Upper lobe of left lung (tissue), 6 donors: ENCODE results near the gene WNK2. TPM values are rescaled to one million over a fixed set of nuclear protein-coding genes. Genes with fewer than 3 reads are reported as not detected.

ENCODE experiments used
- ATAC-seq, 2 donors: fragments of 200-7000 bp; cut with Tn5 transposase; one replicate each; pipeline ENCODE4 v1.9.1; 2022; ENCODE audit warnings: mild to moderate bottlenecking in 2 of 2, moderate library complexity in 2 of 2; ENCODE audit not compliant: low FRiP score in 2 of 2
- DNase-seq, 2 donors: peaks; one replicate each; pipeline ENCODE4 v3.0.0-alpha.2; 2019 to 2020
- H3K27ac ChIP-seq, 4 donors: fragments of 200-600 bp; sonication (generic); one replicate each; pipeline ENCODE4 v1.5.1; 2016 to 2019
- H3K27me3 ChIP-seq, 4 donors: fragments of 200-600 bp; sonication (generic); one replicate each; pipeline ENCODE4 v1.5.1; 2017 to 2019
- H3K36me3 ChIP-seq, 4 donors: fragments of 200-600 bp; sonication (generic); one replicate each; pipeline ENCODE4 v1.5.1; 2016 to 2019
- H3K4me1 ChIP-seq, 4 donors: fragments of 200-600 bp; sonication (generic); one replicate each; pipeline ENCODE4 v1.5.1; 2018 to 2019
- H3K4me3 ChIP-seq, 4 donors: fragments of 200-600 bp; sonication (generic); one replicate each; pipeline ENCODE4 v1.5.1; 2017 to 2019; ENCODE audit warnings: mild to moderate bottlenecking in 2 of 4, moderate library complexity in 1 of 4
- H3K9me3 ChIP-seq, 4 donors: fragments of 200-600 bp; sonication (generic); one replicate each; pipeline ENCODE4 v1.5.1; 2018 to 2019
- EP300 ChIP-seq, 4 donors: sonication (generic); formaldehyde crosslinking; IDR thresholded peaks; one replicate each; pipeline ENCODE4 v1.5.1; 2017; ENCODE audit warnings: antibody characterized with exemption in 4 of 4, control low read depth in 2 of 4
- POLR2A ChIP-seq, 4 donors: fragments of 450-650 bp; IDR thresholded peaks; one replicate each; pipeline ENCODE4 v1.5.1; 2016 to 2017; ENCODE audit warnings: antibody characterized with exemption in 4 of 4, mild to moderate bottlenecking in 2 of 4
- POLR2AphosphoS5 ChIP-seq, 2 donors: sonication (generic); formaldehyde crosslinking; IDR thresholded peaks; one replicate each; pipeline ENCODE4 v1.5.1; 2017; ENCODE audit warnings: antibody characterized with exemption in 2 of 2
- WGBS, 2 donors: methylation state at CpG; one replicate each; pipeline ENCODE4 v1.1.5; 2017 to 2018; 5-methylcytosine and 5-hydroxymethylcytosine counted together
- total RNA-seq, 6 donors: library from RNA; depleted of rRNA in 4 of 6; stranded (reverse); fragments of >200 nt in 4 of 6; gene quantifications; one replicate each; pipeline versions ENCODE4 v1.1.0 to v1.2.1, GENCODE V29; 2016 to 2021
- TF ChIP-seq, protein P1 (sequence below), 6 experiments: fragments of 450-650 bp in 4 of 6; fragments of 200-600 bp in 2 of 6; sonication (generic) in 2 of 6; IDR thresholded peaks; one replicate each; pipeline ENCODE4 v1.5.1; 2016 to 2019; ENCODE audit warnings: antibody characterized with exemption in 6 of 6
- donor health status: DM: no; HTN: no; CAD: no; lungs with moderate emphysema.
- donor health status: DM: no; HTN: yes; CAD: no; lungs with severe emphysema.

The WNK2 gene
- total RNA-seq, 6 donors from 2014 or later, result 1.1 to 11.5 (median 7.3) TPM

DNA sequence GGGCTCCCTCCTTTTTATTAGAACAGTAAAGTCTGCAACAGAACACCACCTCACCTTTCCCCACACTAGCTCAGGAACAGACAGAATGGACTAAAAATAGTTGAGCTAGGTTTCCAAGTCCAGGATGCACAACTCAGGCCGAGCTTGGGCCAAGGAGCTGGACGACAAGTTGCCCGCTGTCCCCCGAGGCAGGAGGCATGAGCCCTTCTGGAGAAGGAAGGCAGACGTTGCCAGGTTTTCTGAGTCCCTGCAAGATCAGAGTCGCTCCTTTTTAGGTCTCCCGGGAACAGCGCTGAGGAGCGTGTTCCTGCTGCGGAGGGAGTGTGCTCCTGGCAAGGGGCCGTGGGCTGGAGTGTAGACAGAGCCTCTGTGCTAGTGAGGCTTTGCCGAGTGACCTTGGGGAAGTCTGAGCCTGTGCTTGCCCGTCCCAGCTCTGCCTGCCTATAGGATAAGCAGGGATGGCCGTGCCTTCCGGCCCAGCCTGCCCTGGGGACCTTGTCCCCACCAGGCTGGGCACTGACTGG lies 121.6 kb downstream of the WNK2 start:
- H3K27ac ChIP-seq, result no peak overlapping the region
- no peak overlapping the region for H3K4me3 ChIP-seq
- H3K9me3 ChIP-seq, result no peaks in the 10 kb centered on the region
- no peak for ATAC-seq
- H3K4me1 ChIP-seq, result peaks cover 0 to 9% (median 7%) of the 10 kb centered on the region in 4 donors
- H3K27me3 ChIP-seq, result no peaks in the 10 kb centered on the region
- DNase-seq, result peak in 1 of 2 donors; percentile 17
- no peak for TF ChIP-seq POLR2A (IDR thresholded peaks at IDR 0.05)
- TF ChIP-seq, protein P1, sequence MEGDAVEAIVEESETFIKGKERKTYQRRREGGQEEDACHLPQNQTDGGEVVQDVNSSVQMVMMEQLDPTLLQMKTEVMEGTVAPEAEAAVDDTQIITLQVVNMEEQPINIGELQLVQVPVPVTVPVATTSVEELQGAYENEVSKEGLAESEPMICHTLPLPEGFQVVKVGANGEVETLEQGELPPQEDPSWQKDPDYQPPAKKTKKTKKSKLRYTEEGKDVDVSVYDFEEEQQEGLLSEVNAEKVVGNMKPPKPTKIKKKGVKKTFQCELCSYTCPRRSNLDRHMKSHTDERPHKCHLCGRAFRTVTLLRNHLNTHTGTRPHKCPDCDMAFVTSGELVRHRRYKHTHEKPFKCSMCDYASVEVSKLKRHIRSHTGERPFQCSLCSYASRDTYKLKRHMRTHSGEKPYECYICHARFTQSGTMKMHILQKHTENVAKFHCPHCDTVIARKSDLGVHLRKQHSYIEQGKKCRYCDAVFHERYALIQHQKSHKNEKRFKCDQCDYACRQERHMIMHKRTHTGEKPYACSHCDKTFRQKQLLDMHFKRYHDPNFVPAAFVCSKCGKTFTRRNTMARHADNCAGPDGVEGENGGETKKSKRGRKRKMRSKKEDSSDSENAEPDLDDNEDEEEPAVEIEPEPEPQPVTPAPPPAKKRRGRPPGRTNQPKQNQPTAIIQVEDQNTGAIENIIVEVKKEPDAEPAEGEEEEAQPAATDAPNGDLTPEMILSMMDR (IDR thresholded peaks at IDR 0.05), result no peak
- no peak for TF ChIP-seq EP300 (IDR thresholded peaks at IDR 0.05)
- TF ChIP-seq POLR2AphosphoS5 (IDR thresholded peaks at IDR 0.05), result no peak
- WGBS, 2 donors, result 92 to 93% methylated on average over 3 to 12 of the region's 15 CpGs
- H3K36me3 ChIP-seq, result no peaks in the 10 kb centered on the region

DNA sequence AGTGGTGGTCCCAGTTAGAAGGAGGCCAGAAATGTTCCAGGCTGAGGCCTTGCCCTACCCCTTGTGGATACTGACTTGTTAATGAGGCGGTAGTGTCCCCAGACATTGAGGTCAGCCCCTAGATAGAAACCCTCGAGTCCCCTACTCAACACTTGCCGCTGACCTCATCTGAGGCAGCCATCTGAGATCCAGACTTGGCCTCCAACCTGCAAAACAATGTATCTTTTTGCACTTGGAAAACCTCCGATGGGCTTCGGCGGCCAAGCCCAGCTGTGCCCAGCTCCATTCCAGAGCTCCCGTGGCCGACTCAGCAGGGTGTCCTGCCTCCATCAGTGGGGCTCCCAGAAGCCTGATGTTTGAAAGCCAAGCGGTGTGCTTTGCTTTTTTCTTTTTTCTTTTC lies 122.1 kb downstream of the WNK2 start:
- TF ChIP-seq POLR2AphosphoS5 (IDR thresholded peaks at IDR 0.05), result no peak
- no peak for TF ChIP-seq POLR2A (IDR thresholded peaks at IDR 0.05)
- TF ChIP-seq, protein P1 (IDR thresholded peaks at IDR 0.05), result no peak
- TF ChIP-seq EP300 (IDR thresholded peaks at IDR 0.05), result no peak
- no peaks in the 10 kb centered on the region for H3K27me3 ChIP-seq
- DNase-seq (no peak), ATAC-seq (no peak)
- 93 to 94% methylated on average over 9 of the region's 9 CpGs for WGBS, 2 donors
- H3K36me3 ChIP-seq, result no peaks in the 10 kb centered on the region
- peaks cover 0 to 9% (median 7%) of the 10 kb centered on the region in 4 donors for H3K4me1 ChIP-seq
- H3K4me3 ChIP-seq, result no peak overlapping the region
- H3K27ac ChIP-seq, result no peak overlapping the region
- no peaks in the 10 kb centered on the region for H3K9me3 ChIP-seq

DNA sequence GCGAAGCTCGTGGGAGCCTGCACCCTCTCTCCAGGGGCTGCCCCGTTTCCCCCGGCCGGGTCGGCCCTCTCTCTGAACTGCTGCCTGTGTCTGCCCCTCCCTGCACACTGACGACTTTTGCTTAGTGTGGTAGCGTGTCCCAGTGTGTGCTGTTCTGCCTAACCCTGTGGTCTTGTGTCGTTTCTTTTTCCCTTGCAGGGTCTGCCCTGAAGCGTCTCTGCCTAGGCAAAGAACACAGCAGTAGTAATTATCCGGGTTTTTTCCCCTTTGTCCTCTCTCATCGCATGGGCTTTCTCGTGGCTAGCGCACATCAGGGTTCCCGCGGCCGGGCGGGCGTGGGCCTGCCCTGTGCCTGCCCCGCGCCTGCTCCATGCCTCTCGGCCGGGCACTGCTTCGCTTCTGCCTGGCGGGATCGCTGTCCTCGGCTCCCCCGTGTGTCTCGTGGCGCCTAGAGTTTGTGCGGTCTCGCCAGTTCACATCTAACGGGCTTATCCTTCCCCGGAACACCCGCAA lies 122.7 kb downstream of the WNK2 start:
- DNase-seq (no peak), ATAC-seq (no peak)
- TF ChIP-seq POLR2A (IDR thresholded peaks at IDR 0.05), result no peak
- H3K27me3 ChIP-seq, result no peaks in the 10 kb centered on the region
- 94% methylated on average over 28 to 35 of the region's 35 CpGs for WGBS, 2 donors
- H3K4me3 ChIP-seq, result no peak overlapping the region
- H3K27ac ChIP-seq, result no peak overlapping the region
- H3K4me1 ChIP-seq, result peaks cover 0 to 9% (median 7%) of the 10 kb centered on the region in 4 donors
- no peaks in the 10 kb centered on the region for H3K36me3 ChIP-seq
- no peaks in the 10 kb centered on the region for H3K9me3 ChIP-seq

DNA sequence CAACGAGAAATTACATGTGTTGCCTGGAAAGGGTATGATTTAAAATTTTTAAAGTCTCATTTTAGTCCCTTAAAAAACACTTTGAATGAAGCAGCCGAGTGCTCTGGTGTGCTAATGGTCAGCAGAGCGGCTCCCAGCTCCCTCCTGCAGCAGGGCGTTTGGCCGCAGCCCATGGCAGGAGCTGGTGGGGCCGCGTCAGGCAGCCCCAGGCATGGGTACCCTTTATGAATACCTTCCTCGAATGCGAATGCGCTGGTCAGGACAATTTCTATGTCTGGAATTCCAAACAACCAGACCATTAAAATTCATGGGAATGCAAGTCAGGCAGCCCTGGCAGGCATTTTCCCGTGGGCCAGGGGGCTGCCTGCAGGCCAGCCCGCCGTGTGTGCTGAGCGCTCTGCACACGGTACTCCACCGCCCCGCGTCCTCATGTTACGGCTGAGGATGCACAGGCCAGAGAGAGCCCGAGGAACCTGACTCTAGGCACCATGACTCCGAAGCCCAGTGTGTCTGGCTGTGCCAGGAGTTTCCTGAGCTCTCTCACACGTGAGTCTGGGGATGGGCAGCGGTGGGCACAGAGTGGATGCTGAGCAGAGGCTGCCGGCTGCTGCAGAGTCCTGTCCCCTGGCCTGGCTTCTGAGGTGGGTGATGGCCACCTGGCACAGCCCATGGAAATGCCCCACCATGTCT lies 123.7 kb downstream of the WNK2 start:
- DNase-seq, result peak in 1 of 2 donors; percentile 18
- Histone ChIP-seq H3K36me3 (no peaks in the 10 kb centered on the region), H3K4me1 (peaks cover 0 to 13% (median 10%) of the 10 kb centered on the region in 4 donors), H3K9me3 (no peaks in the 10 kb centered on the region), H3K27ac (no peak overlapping the region), H3K27me3 (no peaks in the 10 kb centered on the region), H3K4me3 (no peak overlapping the region)
- ATAC-seq, result no peak
- TF ChIP-seq POLR2AphosphoS5 (IDR thresholded peaks at IDR 0.05) (no peak), POLR2A (IDR thresholded peaks at IDR 0.05) (no peak), EP300 (IDR thresholded peaks at IDR 0.05) (no peak)
- TF ChIP-seq, protein P1 (IDR thresholded peaks at IDR 0.05), result no peak
- 93 to 94% methylated on average over 15 to 17 of the region's 24 CpGs for WGBS, 2 donors

DNA sequence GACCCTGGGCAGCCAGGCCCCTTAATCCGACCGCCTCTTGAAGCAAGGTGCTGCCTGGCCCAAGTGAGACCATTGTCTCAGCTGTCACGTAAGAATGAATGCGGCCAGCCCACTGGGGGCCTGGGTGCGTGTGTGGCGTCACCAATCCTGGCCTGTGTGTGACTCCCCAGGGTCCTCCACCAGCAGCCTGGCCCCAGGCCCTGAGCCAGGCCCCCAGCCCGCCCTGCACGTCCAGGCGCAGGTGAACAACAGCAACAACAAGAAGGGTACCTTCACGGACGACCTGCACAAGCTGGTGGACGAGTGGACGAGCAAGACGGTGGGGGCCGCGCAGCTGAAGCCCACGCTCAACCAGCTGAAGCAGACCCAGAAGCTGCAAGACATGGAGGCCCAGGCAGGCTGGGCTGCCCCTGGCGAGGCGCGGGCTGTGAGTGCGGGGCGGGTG lies 124.2 kb downstream of the WNK2 start:
- Histone ChIP-seq H3K27ac (no peak overlapping the region), H3K4me3 (no peak overlapping the region), H3K9me3 (no peaks in the 10 kb centered on the region), H3K27me3 (no peaks in the 10 kb centered on the region), H3K36me3 (no peaks in the 10 kb centered on the region), H3K4me1 (peaks cover 0 to 14% (median 12%) of the 10 kb centered on the region in 4 donors)
- TF ChIP-seq POLR2AphosphoS5 (IDR thresholded peaks at IDR 0.05), result no peak
- TF ChIP-seq, protein P1 (IDR thresholded peaks at IDR 0.05), result no peak
- no peak for TF ChIP-seq POLR2A (IDR thresholded peaks at IDR 0.05)
- DNase-seq (no peak), ATAC-seq (no peak)
- 91 to 95% methylated on average over 14 to 16 of the region's 22 CpGs for WGBS, 2 donors
